NT2/D1 (cell line): ENCODE results near the gene STRN3.

Experiments
- SUZ12 ChIP-seq: IDR thresholded peaks from 2 replicates; pipeline ENCODE4 v1.6.1; 2011; ENCODE audit not compliant: insufficient read length, insufficient read depth; ENCODE audit errors: extremely low read depth
- YY1 ChIP-seq: IDR thresholded peaks from 2 replicates; pipeline ENCODE4 v1.6.1; 2011; ENCODE audit not compliant: insufficient read length, insufficient read depth
- ZNF274 ChIP-seq: IDR thresholded peaks from 2 replicates; pipeline ENCODE4 v1.6.1; 2011; ENCODE audit warnings: mild to moderate bottlenecking, low read depth, low read length

- TF ChIP-seq ZNF274 (no peak), SUZ12 (no peak), YY1 (no peak)
These were observed 16.2 kb downstream of the STRN3 start for GRCh38 chr14:31009836-31010574.
